Measurements from ENCODE around the gene RNF214. TPM values are rescaled to one million over a fixed set of nuclear protein-coding genes. Genes with fewer than 3 reads are reported as not detected.

Gene RNF214
- total and polyA plus RNA-seq, 10 of the 15 experiments (the other 5 are each of a cell fraction or from before 2014, with no cell fraction given), result 4.8 to 16.8 (median 10.5) TPM

- no peak for TF ChIP-seq NR2F1 (conservative IDR thresholded peaks at IDR 0.05)
- no peak for TF ChIP-seq CHD1 (IDR thresholded peaks at IDR 0.05; ENCODE audit: low read depth, low read length)
These were observed 54.1 kb downstream of the RNF214 start (continued) for GRCh38 chr11:117286588-117286987.

GRCh38 chr11:117287668-117288067 is 55.2 kb downstream of the RNF214 start:
- intact Hi-C loops (cut with micrococcal nuclease; ENCODE audit: unreplicated experiment) (no loop called here), in situ Hi-C loops (cut with MboI) (no loop called here)
- H4K20me1 ChIP-seq (ENCODE audit: control insufficient read depth, insufficient read depth), result no peaks in the 10 kb centered on the region
- FAIRE-seq (no peak), DNase-seq (ENCODE audit: low read depth, low spot score) (no peak), ATAC-seq (no peak)
- peaks cover 0 to 2% of the 10 kb centered on the region in 2 experiments; a peak in 2 of 4 replicates for H3K36me3 ChIP-seq (ENCODE audit: control insufficient read depth in 2 of 2, insufficient read depth in 2 of 2, low read length in 1 of 2)
- no peaks in the 10 kb centered on the region for H3K27me3 ChIP-seq (replicated peaks in 1 of 2; ENCODE audit: control insufficient read depth in 2 of 2, insufficient read depth in 2 of 2, low read length in 1 of 2)
- CTCF ChIA-PET, result no interaction called here
- 87% methylated on average over 3 of the region's 3 CpGs for WGBS (ENCODE audit: insufficient coverage, insufficient replicate concordance, low lambda C conversion rate, missing lambda C conversion rate)
- SMC1A ChIA-PET (ENCODE audit: uncharacterized antibody, unreplicated experiment), result no interaction called here
- no peak overlapping the region for H3K4me3 ChIP-seq
- POLR2A ChIA-PET, result interaction anchor here (0.5 kb wide), 1 partner anchor 222 kb away, joined by 4 read pairs; no protein-coding TSS in a partner anchor
- no peak for TF ChIP-seq E2F4 (IDR thresholded peaks at IDR 0.05; ENCODE audit: low read depth, low read length)
- TF ChIP-seq ESRRA (IDR thresholded peaks at IDR 0.05; ENCODE audit: low read length), result no peak
- no peak for TF ChIP-seq KDM1A (IDR thresholded peaks at IDR 0.05; ENCODE audit: borderline replicate concordance)
- no peak for TF ChIP-seq JUND (IDR thresholded peaks at IDR 0.05; ENCODE audit: low read depth, low read length)
- TF ChIP-seq ETV6 (conservative IDR thresholded peaks at IDR 0.05 in 1 of 2, IDR thresholded peaks at IDR 0.05 in 1 of 2; ENCODE audit: borderline replicate concordance in 1 of 2, low read depth in 1 of 2), result no peak
- TF ChIP-seq PML (IDR thresholded peaks at IDR 0.05; ENCODE audit: low read length), result no peak
- no peak for TF ChIP-seq ZSCAN29 (IDR thresholded peaks at IDR 0.05)
- no peak for TF ChIP-seq RB1 (IDR thresholded peaks at IDR 0.05; ENCODE audit: borderline replicate concordance)
- TF ChIP-seq ATF2 (IDR thresholded peaks at IDR 0.05; ENCODE audit: low read length), result no peak
- no peak for TF ChIP-seq NFYB (IDR thresholded peaks at IDR 0.05; ENCODE audit: insufficient read depth, low read depth, low read length)
- TF ChIP-seq WRNIP1 (IDR thresholded peaks at IDR 0.05; ENCODE audit: borderline replicate concordance, low read depth, low read length), result no peak
- no peak for TF ChIP-seq NR2C2 (IDR thresholded peaks at IDR 0.05; ENCODE audit: borderline replicate concordance, control insufficient read depth, insufficient read length, low read depth)
- no peak for TF ChIP-seq MTA2 (IDR thresholded peaks at IDR 0.05; ENCODE audit: low read depth)
- TF ChIP-seq EGR1 (IDR thresholded peaks at IDR 0.05; ENCODE audit: borderline replicate concordance in 1 of 2, low read depth in 2 of 2, low read length in 2 of 2), result no peak
- TF ChIP-seq BCL3 (IDR thresholded peaks at IDR 0.05; ENCODE audit: borderline replicate concordance, insufficient read depth, low read depth, low read length, poor library complexity, severe bottlenecking), result no peak
- no peak for TF ChIP-seq ELK1 (IDR thresholded peaks at IDR 0.05; ENCODE audit: low read depth, low read length)
- H3K27ac ChIP-seq (ENCODE audit: control insufficient read depth, insufficient read depth), result no peak overlapping the region
- H3K4me2 ChIP-seq (ENCODE audit: control insufficient read depth, insufficient read depth), result no peak overlapping the region
- no peak overlapping the region for H2AFZ ChIP-seq (ENCODE audit: control insufficient read depth, low read depth, low read length)
- no peaks in the 10 kb centered on the region for H3K79me2 ChIP-seq (ENCODE audit: control insufficient read depth, insufficient read depth, low read length)
- no peak overlapping the region for H3K9ac ChIP-seq (ENCODE audit: control insufficient read depth, insufficient read depth, low read length)
- H3K4me1 ChIP-seq (ENCODE audit: control insufficient read depth, insufficient read depth, low read length), result no peaks in the 10 kb centered on the region
- RAD21 ChIA-PET (ENCODE audit: unreplicated experiment), result no interaction called here
- no TSS peak for BruUV-seq (replicated peaks)
- no peaks in the 10 kb centered on the region for H3K9me3 ChIP-seq (replicated peaks; ENCODE audit: control insufficient read depth, insufficient read depth, low read length)
